ENCODE measurements around the gene CLINT1. TPM values are rescaled to one million over a fixed set of nuclear protein-coding genes. Genes with fewer than 3 reads are reported as not detected.

CLINT1 gene
- total and polyA plus RNA-seq, 8 donors = 24.7 to 196 (median 78.3) TPM

- H3K36me3 ChIP-seq = no peaks in the 10 kb centered on the region
- no peak overlapping the region for H3K4me3 ChIP-seq
- H3K27me3 ChIP-seq = no peaks in the 10 kb centered on the region
- H3K27ac ChIP-seq = no peak overlapping the region
- H3K4me1 ChIP-seq = no peaks in the 10 kb centered on the region
- intact Hi-C loops (cut with DNase I; ENCODE audit: low total_unique reads) = no loop called here
- H3K9me3 ChIP-seq = peaks cover 0 to 6% (median 0%) of the 10 kb centered on the region in 4 donors
- no peak for DNase-seq
- WGBS, 5 donors = 93 to 96% (median 94%) methylated on average over 4 of the region's 4 CpGs
- TF ChIP-seq CTCF (IDR thresholded peaks at IDR 0.05) (no peak), POLR2A (IDR thresholded peaks at IDR 0.05) (no peak), EP300 (IDR thresholded peaks at IDR 0.05) (no peak), POLR2AphosphoS5 (IDR thresholded peaks at IDR 0.05) (no peak)
Observed at GRCh38 chr5:157770665-157771064, 88.3 kb downstream of the CLINT1 start.

GRCh38 chr5:157767689-157768088 is 91.3 kb downstream of the CLINT1 start:
- peaks cover 0 to 6% (median 0%) of the 10 kb centered on the region in 4 donors for H3K9me3 ChIP-seq
- no peak for DNase-seq
- no peak overlapping the region for H3K4me3 ChIP-seq
- intact Hi-C loops (cut with DNase I; ENCODE audit: low total_unique reads) = no loop called here
- TF ChIP-seq CTCF (IDR thresholded peaks at IDR 0.05) (no peak), EP300 (IDR thresholded peaks at IDR 0.05) (no peak), POLR2A (IDR thresholded peaks at IDR 0.05) (no peak), POLR2AphosphoS5 (IDR thresholded peaks at IDR 0.05) (no peak)
- no peak overlapping the region for H3K27ac ChIP-seq
- H3K36me3 ChIP-seq = no peaks in the 10 kb centered on the region
- peaks cover 0 to 10% (median 0%) of the 10 kb centered on the region in 4 donors for H3K4me1 ChIP-seq
- 58 to 96% (median 84%) methylated on average over 3 of the region's 3 CpGs for WGBS, 5 donors
- no peaks in the 10 kb centered on the region for H3K27me3 ChIP-seq

GRCh38 chr5:157766902-157767301 is 92.0 kb downstream of the CLINT1 start:
- intact Hi-C loops (cut with DNase I; ENCODE audit: low total_unique reads) = no loop called here
- TF ChIP-seq POLR2AphosphoS5 (IDR thresholded peaks at IDR 0.05) = no peak
- peaks cover 0 to 16% (median 3%) of the 10 kb centered on the region in 4 donors for H3K4me1 ChIP-seq
- DNase-seq = no peak
- 71 to 86% (median 78%) methylated on average over 1 of the region's 1 CpG for WGBS, 5 donors
- no peaks in the 10 kb centered on the region for H3K27me3 ChIP-seq
- H3K9me3 ChIP-seq = peaks cover 0 to 6% (median 0%) of the 10 kb centered on the region in 4 donors
- no peak overlapping the region for H3K4me3 ChIP-seq
- H3K36me3 ChIP-seq = no peaks in the 10 kb centered on the region
- H3K27ac ChIP-seq = no peak overlapping the region

- TF ChIP-seq POLR2A (IDR thresholded peaks at IDR 0.05) = no peak
- no peak for TF ChIP-seq POLR2AphosphoS5 (IDR thresholded peaks at IDR 0.05)
- TF ChIP-seq EP300 (IDR thresholded peaks at IDR 0.05) = no peak
- TF ChIP-seq CTCF (IDR thresholded peaks at IDR 0.05) = no peak
Observed at GRCh38 chr5:157766442-157766841, 92.5 kb downstream of the CLINT1 start.

GRCh38 chr5:157764531-157764930 is 94.4 kb downstream of the CLINT1 start:
- H3K4me1 ChIP-seq = peaks cover 0 to 19% (median 5%) of the 10 kb centered on the region in 4 donors
- no peak overlapping the region for H3K4me3 ChIP-seq
- H3K36me3 ChIP-seq = peaks cover 0 to 16% (median 8%) of the 10 kb centered on the region in 4 donors
- H3K9me3 ChIP-seq = no peaks in the 10 kb centered on the region
- intact Hi-C loops (cut with DNase I; ENCODE audit: low total_unique reads) = no loop called here
- no peaks in the 10 kb centered on the region for H3K27me3 ChIP-seq
- 83 to 92% (median 90%) methylated on average over 6 of the region's 6 CpGs for WGBS, 5 donors
- H3K27ac ChIP-seq = no peak overlapping the region
- TF ChIP-seq CTCF (IDR thresholded peaks at IDR 0.05) = no peak
- no peak for TF ChIP-seq POLR2A (IDR thresholded peaks at IDR 0.05)
- TF ChIP-seq POLR2AphosphoS5 (IDR thresholded peaks at IDR 0.05) = no peak
- TF ChIP-seq EP300 (IDR thresholded peaks at IDR 0.05) = no peak
- DNase-seq = no peak

More at GRCh38 chr5:157766442-157766841, 92.5 kb downstream of the CLINT1 start:
- intact Hi-C loops (cut with DNase I; ENCODE audit: low total_unique reads) = no loop called here
- WGBS, 5 donors = 96 to 98% (median 97%) methylated on average over 7 of the region's 7 CpGs
- no peaks in the 10 kb centered on the region for H3K27me3 ChIP-seq
- no peak overlapping the region for H3K27ac ChIP-seq
- H3K4me1 ChIP-seq = peaks cover 0 to 19% (median 5%) of the 10 kb centered on the region in 4 donors
- H3K36me3 ChIP-seq = no peaks in the 10 kb centered on the region
- peaks cover 0 to 6% (median 0%) of the 10 kb centered on the region in 4 donors for H3K9me3 ChIP-seq
- H3K4me3 ChIP-seq = no peak overlapping the region
- no peak for DNase-seq

All from stomach (tissue), 9 donors.